ENCODE results near the gene STXBP1. TPM values are rescaled to one million over a fixed set of nuclear protein-coding genes. Genes with fewer than 3 reads are reported as not detected.
A peak's percentile ranks its signal among the peaks of the same experiment; 100 is the strongest.
"Not testable (repeated sequence)": the region's sequence is repeated elsewhere in the genome, so short reads cannot be mapped to it uniquely, and the experiment has no call there.

STXBP1 gene
- polyA plus RNA-seq, 5 donors: 41.0 to 50.4 (median 46.0) TPM

DNA sequence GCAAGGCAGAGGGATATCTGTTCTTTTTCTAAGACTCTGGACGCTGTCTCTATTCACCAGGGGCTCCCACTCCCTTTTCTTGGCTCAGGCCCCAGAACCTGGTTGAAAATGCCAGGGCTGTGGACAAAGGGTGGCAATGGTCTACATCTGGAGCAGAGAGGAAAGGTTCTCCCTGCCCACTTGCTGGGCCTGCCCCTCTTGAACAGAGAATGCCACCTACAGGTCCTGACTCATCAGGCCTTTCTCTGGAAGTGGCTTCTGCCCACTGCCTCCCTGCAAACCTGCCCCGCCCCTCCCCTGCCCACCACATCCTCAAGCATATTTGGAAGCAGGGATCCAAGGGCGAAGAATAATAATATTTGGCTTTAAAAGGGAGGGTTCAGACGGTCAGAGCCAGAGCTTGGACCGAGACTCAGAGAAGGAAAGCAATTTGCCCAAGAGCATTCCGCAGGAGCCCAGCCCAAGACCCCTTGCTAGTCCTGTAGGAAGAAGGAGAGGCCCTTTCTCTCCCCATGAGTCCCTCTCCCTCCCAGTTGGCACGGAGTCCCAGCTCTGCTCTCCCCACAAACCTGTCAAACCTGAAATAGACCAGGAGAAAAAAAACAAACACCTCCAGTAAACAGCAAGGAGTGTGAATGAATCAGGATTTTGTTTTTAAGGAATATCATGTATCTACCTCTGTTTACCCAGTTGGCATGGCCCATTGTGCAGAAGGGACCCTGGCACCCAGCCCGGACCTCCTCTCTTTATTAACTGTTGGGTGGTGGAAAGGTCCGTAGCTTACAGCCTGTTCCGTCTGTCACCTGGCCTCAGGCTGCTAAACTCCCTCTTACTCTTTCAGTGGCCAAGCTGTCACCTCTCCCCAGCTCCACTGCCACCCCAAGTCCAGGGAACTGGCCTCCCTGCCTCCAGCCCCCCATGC is 37.7 kb upstream of the STXBP1 start:
- peak in 1 of 2 donors; percentile 58 for DNase-seq

- DNase-seq: no peak
Observed at GRCh38 chr9:127575875-127576778, 36.0 kb upstream of the STXBP1 start.

DNA sequence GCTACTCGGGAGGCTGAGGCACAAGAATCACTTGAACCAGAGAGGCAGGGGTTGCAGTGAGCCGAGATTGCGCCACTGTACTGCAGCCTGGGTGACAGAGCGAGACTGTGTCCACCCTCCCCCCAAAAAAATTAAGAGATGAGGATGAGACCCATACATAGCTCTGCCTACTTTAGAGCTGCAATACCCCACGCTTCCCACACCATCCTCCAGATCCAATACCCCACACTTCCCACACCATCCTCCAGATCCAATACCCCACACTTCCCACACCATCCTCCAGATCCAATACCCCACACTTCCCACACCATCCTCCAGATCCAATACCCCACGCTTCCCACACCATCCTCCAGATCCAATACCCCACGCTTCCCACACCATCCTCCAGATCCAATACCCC is 34.9 kb upstream of the STXBP1 start:
- DNase-seq: not testable (repeated sequence)

DNA sequence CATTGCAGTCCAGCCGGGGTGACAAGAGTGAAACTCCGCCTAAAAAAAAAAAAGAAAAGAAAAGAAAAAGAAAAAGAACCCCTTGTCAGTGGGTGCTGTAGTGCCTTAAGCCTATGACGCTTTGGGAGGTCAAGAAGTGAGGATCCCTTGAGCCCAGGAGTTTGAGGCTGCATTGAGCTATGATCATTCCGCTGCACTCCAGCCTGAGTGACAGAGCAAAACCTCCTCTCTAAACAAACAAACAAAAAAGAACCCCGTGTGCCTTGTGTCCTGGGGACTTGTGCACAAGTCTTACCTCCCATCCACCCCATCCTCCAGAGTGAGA is 33.5 kb upstream of the STXBP1 start:
- DNase-seq: no peak

- peak in 1 of 2 donors; percentile 61 for DNase-seq
Observed at GRCh38 chr9:127578952-127579853, 32.9 kb upstream of the STXBP1 start.

- DNase-seq: no peak
Observed at GRCh38 chr9:127580366-127580765, 31.7 kb upstream of the STXBP1 start.

DNA sequence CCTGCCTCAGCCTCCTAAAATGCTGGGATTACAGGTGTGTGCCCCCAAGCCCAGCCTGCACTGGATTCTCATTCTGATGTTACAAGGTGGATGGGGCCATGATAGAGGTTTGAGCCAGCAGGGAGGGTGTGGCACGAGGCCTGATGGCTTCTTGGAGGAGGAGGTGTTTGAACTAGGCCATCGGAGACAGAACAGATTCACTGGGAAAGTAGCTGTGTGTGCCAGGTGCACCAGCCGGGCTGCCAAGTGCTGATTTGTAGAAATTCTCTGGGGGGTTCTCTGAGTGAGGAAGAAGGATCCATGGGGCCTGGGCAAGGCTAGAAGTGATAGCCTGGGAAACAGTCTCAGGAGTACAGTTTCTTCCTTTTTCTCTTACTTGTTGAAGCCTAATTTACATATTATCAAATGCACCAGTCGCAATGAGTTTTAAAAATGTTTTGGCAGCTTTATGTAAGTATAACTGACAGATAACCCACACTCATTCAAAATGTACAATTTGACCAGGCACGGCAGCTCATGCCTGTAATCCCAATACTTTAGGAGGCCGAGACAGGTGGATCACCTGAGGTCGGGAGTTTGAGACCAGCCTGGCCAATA is 31.1 kb upstream of the STXBP1 start:
- no peak for DNase-seq

- not testable (repeated sequence) for DNase-seq
Observed at GRCh38 chr9:127584474-127584805, 27.6 kb upstream of the STXBP1 start.

DNA sequence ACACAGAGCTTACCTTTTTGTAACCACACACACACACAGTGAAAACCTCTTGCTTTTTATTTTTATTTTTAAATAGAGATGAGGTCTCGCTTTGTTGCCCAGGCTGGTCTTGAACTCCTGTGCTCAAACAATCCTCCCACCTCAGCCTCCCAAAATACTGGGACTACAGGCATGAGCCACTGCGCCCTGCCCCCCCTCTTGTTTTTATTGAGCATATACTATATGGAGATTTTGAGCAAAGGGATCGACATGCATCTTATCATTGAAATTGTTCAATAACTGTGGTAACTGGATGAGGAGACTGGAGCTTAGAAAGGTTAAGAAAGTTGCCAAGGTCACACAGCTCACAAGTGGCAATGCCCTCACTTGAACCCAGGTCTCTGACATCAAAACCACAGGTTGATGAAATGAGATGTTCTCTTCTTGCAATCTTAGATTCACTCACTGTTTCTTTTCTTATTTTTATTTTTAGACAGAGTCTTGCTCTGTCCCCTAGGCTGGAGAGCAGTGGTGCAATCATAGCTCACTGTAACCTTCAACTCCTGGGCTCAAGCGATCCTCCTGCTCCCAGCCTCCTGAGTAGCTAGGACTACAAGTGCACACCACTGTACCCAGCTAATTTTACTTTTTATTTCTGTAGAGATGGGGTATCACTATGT is 26.8 kb upstream of the STXBP1 start:
- DNase-seq: no peak

- no peak for DNase-seq
Observed at GRCh38 chr9:127586096-127586495, 26.0 kb upstream of the STXBP1 start.

- peak in 1 of 2 donors; percentile 77 for DNase-seq
Observed at GRCh38 chr9:127586537-127586936, 25.5 kb upstream of the STXBP1 start.

- no peak for DNase-seq
Observed at GRCh38 chr9:127587966-127588365, 24.1 kb upstream of the STXBP1 start.

DNA sequence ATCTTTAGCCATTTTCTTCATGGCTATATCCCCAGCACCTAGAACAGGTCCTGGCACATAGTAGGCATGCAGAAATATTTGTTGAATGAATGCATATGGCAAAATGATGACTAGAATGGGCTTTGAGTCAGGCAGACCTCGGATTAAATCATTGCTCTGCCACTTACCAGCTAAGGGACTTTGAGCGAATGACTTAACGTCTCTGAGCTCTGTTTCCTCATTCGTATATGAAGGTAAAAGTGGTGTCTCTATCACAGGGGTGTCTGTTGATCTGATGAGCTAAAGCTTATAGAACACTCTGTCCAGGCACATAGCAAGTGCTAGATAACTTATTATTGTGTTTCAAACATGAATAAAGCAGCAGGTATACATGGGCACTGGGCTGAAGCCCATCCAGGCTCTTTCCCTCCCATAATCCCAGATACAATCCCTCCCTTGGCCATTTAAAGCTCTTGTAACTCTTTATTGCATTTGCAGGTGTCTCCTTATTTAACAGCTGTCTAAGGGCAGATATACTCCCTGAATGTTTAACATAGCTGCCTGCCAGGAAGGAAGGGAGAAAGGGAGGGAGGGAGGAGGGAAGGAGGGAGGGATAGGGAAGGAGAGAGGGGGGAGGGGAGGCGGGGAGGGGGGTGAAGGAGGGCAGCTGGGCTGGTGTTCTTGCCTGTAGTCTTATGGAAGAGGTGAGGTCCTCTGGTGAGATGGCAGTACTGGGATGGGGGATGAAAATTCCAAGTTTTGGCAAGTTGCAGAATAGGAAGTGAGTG is 23.2 kb upstream of the STXBP1 start:
- DNase-seq: no peak

- DNase-seq: peak in 1 of 2 donors; percentile 73
Observed at GRCh38 chr9:127589955-127590370, 22.1 kb upstream of the STXBP1 start.

DNA sequence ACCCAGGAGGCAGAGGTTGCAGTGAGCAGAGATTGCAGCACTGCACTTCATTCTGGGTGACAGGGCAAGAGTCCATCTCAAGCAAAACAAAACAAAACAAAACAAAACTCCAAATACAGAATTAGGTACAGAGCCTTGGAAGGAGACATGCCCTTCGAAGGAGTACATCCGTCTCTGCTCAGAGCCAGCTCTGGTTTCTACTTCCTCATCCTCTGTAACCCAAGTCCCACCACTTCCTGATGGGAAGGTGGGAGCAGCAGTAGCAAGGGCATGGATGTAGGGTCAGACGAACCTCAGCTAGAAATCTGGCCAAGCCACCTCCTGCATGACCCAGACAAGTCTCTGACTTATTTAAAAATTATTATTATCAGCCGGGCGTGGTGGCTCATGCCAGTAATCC is 16.5 kb upstream of the STXBP1 start:
- no peak for DNase-seq

DNA sequence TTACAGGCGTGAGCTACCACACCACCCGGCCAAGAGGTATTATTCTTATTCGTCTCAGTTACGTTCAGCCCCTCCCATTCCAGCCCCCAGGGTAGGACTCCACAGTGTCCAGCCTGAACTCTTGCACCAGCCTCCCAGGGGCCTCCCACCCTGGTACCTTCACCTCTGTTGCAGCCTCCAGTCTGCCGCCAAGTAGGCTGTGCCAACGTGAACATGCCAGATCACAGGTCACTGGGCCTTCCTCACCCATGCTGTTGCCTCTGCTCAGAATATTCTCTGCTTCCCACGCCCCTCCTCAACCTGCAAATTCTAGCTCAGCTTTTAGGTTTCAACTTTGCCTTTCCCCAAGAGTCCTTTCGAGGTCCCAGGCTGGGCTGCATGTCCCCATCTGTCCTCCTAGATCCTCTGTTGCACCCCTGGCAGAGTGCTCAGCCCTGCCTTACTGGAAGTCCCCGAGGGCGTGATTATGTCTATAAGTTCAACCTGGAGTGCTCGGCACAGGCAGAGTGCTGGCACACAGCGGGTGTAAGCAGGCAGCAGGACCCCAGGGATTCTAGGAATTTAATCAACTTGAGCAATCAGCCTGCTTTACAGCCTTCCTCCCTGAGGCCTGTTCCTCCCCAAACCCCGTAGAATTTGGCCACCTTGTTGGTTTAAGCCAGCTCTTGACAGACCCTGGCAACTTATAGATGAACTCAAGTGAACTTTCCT is 13.1 kb upstream of the STXBP1 start:
- no peak for DNase-seq

GRCh38 chr9:127599550-127599891 is 12.6 kb upstream of the STXBP1 start:
- no peak for DNase-seq

DNA sequence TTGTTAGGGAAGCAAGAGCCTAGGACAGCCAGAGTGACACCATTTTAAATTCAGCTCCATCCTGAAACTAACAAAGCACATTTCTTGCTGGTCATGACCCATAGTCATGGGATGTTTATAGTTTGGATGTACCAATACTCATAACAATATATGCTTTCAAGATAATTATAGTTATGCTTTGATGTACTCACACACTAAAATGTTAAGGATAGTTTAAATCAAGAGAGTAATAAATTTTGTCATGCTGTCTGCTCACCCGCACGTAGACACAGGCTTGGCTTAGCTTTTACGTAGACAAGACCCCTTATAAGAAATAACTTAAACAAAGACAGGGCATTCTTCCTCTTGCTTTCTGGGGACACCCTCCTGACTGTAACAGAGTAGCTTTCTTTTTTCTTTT is 8.9 kb upstream of the STXBP1 start:
- no peak for DNase-seq

DNA sequence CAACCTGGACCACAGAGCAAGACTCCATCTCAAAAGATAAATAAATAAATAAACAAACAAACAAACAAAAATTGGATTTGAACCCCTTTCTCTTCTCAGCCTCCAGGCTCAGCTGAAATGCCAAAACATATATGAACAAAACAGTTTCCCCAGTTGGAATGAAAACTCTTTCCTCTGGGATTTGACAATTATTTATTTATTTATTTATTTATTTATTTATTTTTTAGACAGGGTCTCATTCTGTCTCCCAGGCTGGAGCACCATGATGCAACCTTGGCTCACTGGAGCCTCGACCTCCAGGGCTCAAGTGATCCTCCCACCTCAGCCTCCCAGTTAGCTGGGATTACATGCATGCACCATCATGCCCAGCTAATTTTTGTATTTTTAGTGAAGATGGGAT is 6.0 kb upstream of the STXBP1 start:
- DNase-seq: no peak
